Measurements from ENCODE around the gene RHBDD3.
A peak's percentile ranks its signal among the peaks of the same experiment; 100 is the strongest.

RHBDD3 gene

GRCh38 chr22:29216873-29217666 lies 50.7 kb downstream of the RHBDD3 start:
- DNase-seq = peak; percentile 2

- no peak for DNase-seq
Measured at GRCh38 chr22:29216011-29216872, 51.5 kb downstream of the RHBDD3 start.

GRCh38 chr22:29215012-29215860 lies 52.5 kb downstream of the RHBDD3 start:
- no peak for DNase-seq

- DNase-seq = no peak
Measured at GRCh38 chr22:29214232-29214631, 53.5 kb downstream of the RHBDD3 start.

GRCh38 chr22:29213493-29213892 lies 54.3 kb downstream of the RHBDD3 start:
- no peak for DNase-seq

- DNase-seq = no peak
Measured at GRCh38 chr22:29212743-29213142, 55.0 kb downstream of the RHBDD3 start.

GRCh38 chr22:29211466-29211865 lies 56.3 kb downstream of the RHBDD3 start:
- no peak for DNase-seq

GRCh38 chr22:29211066-29211465 lies 56.7 kb downstream of the RHBDD3 start:
- no peak for DNase-seq
